Hepatocyte (in vitro differentiated cells): ENCODE measurements around the gene LIMS1. TPM values are rescaled to one million over a fixed set of nuclear protein-coding genes. Genes with fewer than 3 reads are reported as not detected.

Experiments
- DNase-seq: peaks from one replicate; pipeline ENCODE4 v3.0.0-alpha.2; 2016; ENCODE audit warnings: low spot score
- H2AFZ ChIP-seq: fragments of 200-600 bp; sonication (generic); 2 replicates; pipeline ENCODE4 v1.6.0; 2016; ENCODE audit warnings: antibody characterized with exemption, mild to moderate bottlenecking
- H3K27ac ChIP-seq: fragments of 200-600 bp; sonication (generic); 2 replicates; pipeline ENCODE4 v1.5.1; 2016; ENCODE audit warnings: mild to moderate bottlenecking
- H3K27me3 ChIP-seq: fragments of 200-600 bp; sonication (generic); 2 replicates; pipeline ENCODE4 v1.6.1; 2016
- H3K36me3 ChIP-seq: fragments of 200-600 bp; sonication (generic); replicated peaks from 2 replicates; pipeline ENCODE4 v1.5.1; 2016; ENCODE audit warnings: low read depth; ENCODE audit not compliant: insufficient read depth
- H3K4me1 ChIP-seq: fragments of 200-600 bp; sonication (generic); 2 replicates; pipeline ENCODE4 v1.5.1; 2016; ENCODE audit warnings: mild to moderate bottlenecking, moderate library complexity; ENCODE audit not compliant: insufficient read depth
- H3K4me2 ChIP-seq: fragments of 200-600 bp; sonication (generic); 2 replicates; pipeline ENCODE4 v1.6.0; 2016
- H3K4me3 ChIP-seq: fragments of 200-600 bp; sonication (generic); 2 replicates; pipeline ENCODE4 v1.5.1; 2016; ENCODE audit warnings: mild to moderate bottlenecking
- H3K79me2 ChIP-seq: fragments of 200-600 bp; sonication (generic); 2 replicates; pipeline ENCODE4 v1.6.0; 2017; ENCODE audit warnings: mild to moderate bottlenecking
- H3K9me2 ChIP-seq: fragments of 200-600 bp; sonication (generic); replicated peaks from 2 replicates; pipeline ENCODE4 v1.6.0; 2017; ENCODE audit warnings: mild to moderate bottlenecking; ENCODE audit not compliant: insufficient read depth
- H3K9me3 ChIP-seq: fragments of 200-600 bp; sonication (generic); 2 replicates; pipeline ENCODE4 v1.5.1; 2016; ENCODE audit warnings: low read depth, mild to moderate bottlenecking
- H4K20me1 ChIP-seq: fragments of 200-600 bp; sonication (generic); 2 replicates; pipeline ENCODE4 v1.6.0; 2016; ENCODE audit warnings: mild to moderate bottlenecking; ENCODE audit not compliant: insufficient read depth, poor library complexity, severe bottlenecking
- CTCF ChIP-seq: fragments of 200-600 bp; sonication (generic); IDR thresholded peaks from 2 replicates; pipeline ENCODE4 v1.5.1; 2016; ENCODE audit warnings: antibody characterized with exemption, mild to moderate bottlenecking; ENCODE audit not compliant: poor library complexity
- EZH2 ChIP-seq: fragments of 200-600 bp; sonication (generic); IDR thresholded peaks from 2 replicates; pipeline ENCODE4 v1.6.1; 2016; ENCODE audit warnings: antibody characterized with exemption, mild to moderate bottlenecking, borderline replicate concordance
- EZH2phosphoT487 ChIP-seq: fragments of 200-600 bp; sonication (generic); IDR thresholded peaks from one replicate; pipeline ENCODE4 v1.6.1; 2018; ENCODE audit warnings: antibody characterized with exemption, mild to moderate bottlenecking, low read depth, moderate library complexity; ENCODE audit not compliant: unreplicated experiment, severe bottlenecking
- WGBS: methylation state at CpG from one replicate; pipeline ENCODE4 v1.1.6; 2016; ENCODE audit warnings: low lambda C conversion rate; ENCODE audit errors: missing lambda C conversion rate; 5-methylcytosine and 5-hydroxymethylcytosine counted together
- polyA plus RNA-seq: library from polyadenylated mRNA; unstranded; fragments of >200 nt; fragmentation: Nextera tagmentation; extraction: Ambion mirVana; gene quantifications from 2 replicates; pipeline ENCODE4 v1.2.1, GENCODE V29; 2016
- total RNA-seq: library from RNA; depleted of rRNA; stranded (reverse); fragments of >200 nt; gene quantifications from 2 replicates; pipeline ENCODE4 v1.2.3, GENCODE V29; 2014

The LIMS1 gene
- total and polyA plus RNA-seq, 2 experiments from 2014 or later, result 40.0 to 102 TPM

DNA sequence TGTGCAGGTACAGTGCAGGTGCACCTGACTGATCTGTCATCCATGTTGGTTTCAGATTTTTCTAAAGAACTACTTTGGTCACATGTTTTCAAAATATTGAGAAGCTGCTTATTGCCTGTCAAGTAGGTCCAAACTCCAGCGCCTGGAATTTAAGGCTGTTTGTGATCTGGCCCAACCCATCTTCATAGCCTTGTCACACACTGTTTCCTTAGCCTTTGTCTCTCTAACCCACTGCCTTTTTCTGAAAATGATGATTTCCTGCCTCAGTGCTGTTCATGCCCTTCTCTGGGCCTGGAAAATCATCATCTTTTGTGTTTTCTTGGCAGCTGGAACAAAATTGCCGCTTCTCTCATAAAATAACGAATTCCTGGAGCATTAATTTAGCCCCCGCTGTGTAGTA is 7.2 kb downstream of the LIMS1 start:
- peak; percentile 47 for DNase-seq
- Histone ChIP-seq H3K36me3 (no peaks in the 10 kb centered on the region), H2AFZ (no peak overlapping the region), H3K9me3 (no peaks in the 10 kb centered on the region), H3K27me3 (no peaks in the 10 kb centered on the region), H4K20me1 (peaks cover 47% of the 10 kb centered on the region), H3K4me2 (peak overlapping the region; percentile 48), H3K27ac (peak overlapping the region; percentile 75), H3K79me2 (peaks cover 98% of the 10 kb centered on the region), H3K9me2 (no peaks in the 10 kb centered on the region), H3K4me3 (no peak overlapping the region), H3K4me1 (peaks cover 41% of the 10 kb centered on the region)
- no peak for TF ChIP-seq CTCF
- no peak for TF ChIP-seq EZH2
- TF ChIP-seq EZH2phosphoT487, result no peak
- WGBS, result 81% methylated on average over 4 of the region's 4 CpGs

- no peaks in the 10 kb centered on the region for H3K36me3 ChIP-seq
- peaks cover 36% of the 10 kb centered on the region for H3K4me1 ChIP-seq
- no peak overlapping the region for H2AFZ ChIP-seq
- H3K9me2 ChIP-seq, result no peaks in the 10 kb centered on the region
- no peak for DNase-seq
- no peaks in the 10 kb centered on the region for H3K9me3 ChIP-seq
- peaks cover 98% of the 10 kb centered on the region for H3K79me2 ChIP-seq
- H3K27me3 ChIP-seq, result no peaks in the 10 kb centered on the region
- 36% methylated on average over 4 of the region's 4 CpGs for WGBS
- peak overlapping the region; percentile 75 for H3K27ac ChIP-seq
- no peak overlapping the region for H3K4me3 ChIP-seq
- H4K20me1 ChIP-seq, result peaks cover 41% of the 10 kb centered on the region
- peak overlapping the region; percentile 43 for H3K4me2 ChIP-seq
- TF ChIP-seq CTCF, result no peak
- TF ChIP-seq EZH2phosphoT487, result no peak
- no peak for TF ChIP-seq EZH2
These were observed 7.8 kb downstream of the LIMS1 start for GRCh38 chr2:108542071-108542470.

GRCh38 chr2:108547606-108548005 is 13.3 kb downstream of the LIMS1 start:
- H3K4me2 ChIP-seq, result no peak overlapping the region
- H2AFZ ChIP-seq, result no peak overlapping the region
- peaks cover 99% of the 10 kb centered on the region for H3K79me2 ChIP-seq
- TF ChIP-seq CTCF, result no peak
- TF ChIP-seq EZH2, result no peak
- no peak for TF ChIP-seq EZH2phosphoT487
- no peaks in the 10 kb centered on the region for H3K36me3 ChIP-seq
- no peak for DNase-seq
- H3K4me3 ChIP-seq, result no peak overlapping the region
- peaks cover 3% of the 10 kb centered on the region for H3K4me1 ChIP-seq
- WGBS, result 91% methylated on average over 5 of the region's 5 CpGs
- H3K27me3 ChIP-seq, result no peaks in the 10 kb centered on the region
- H3K9me2 ChIP-seq, result no peaks in the 10 kb centered on the region
- no peaks in the 10 kb centered on the region for H3K9me3 ChIP-seq
- H4K20me1 ChIP-seq, result peaks cover 11% of the 10 kb centered on the region
- H3K27ac ChIP-seq, result no peak overlapping the region
